MCF 10A (cell line): Measurements from ENCODE around the gene NEO1. TPM values are rescaled to one million over a fixed set of nuclear protein-coding genes. Genes with fewer than 3 reads are reported as not detected.
A peak's percentile ranks its signal among the peaks of the same experiment; 100 is the strongest.

Experiments used
- BruUV-seq: library from RNA; stranded (reverse); fragments of 400-500 nt; replicated peaks from 2 replicates; lab custom pipeline; 2021; lab: Mats Ljungman, UMichigan
- CTCF ChIA-PET: fragments of 300-600 bp; sonication (Branson Sonifier 250); formaldehyde crosslinking; extraction: SDS; loops from one replicate; lab custom pipeline; 2021; ENCODE audit warnings: antibody characterized with exemption, inconsistent platforms; lab: Yijun Ruan, JAX
- POLR2A ChIA-PET: fragments of 300-600, 350-650 bp; sonication (Branson Sonifier 250); formaldehyde crosslinking; extraction: SDS; loops from one replicate; lab custom pipeline; 2020; ENCODE audit warnings: antibody characterized with exemption, inconsistent platforms; lab: Yijun Ruan, JAX
- DNase-seq: peaks from one replicate; pipeline ENCODE4 v3.0.0-alpha.2; 2018; ENCODE audit not compliant: unreplicated experiment
- H3K27ac Mint-ChIP-seq: one replicate; pipeline ENCODE4 v1.8.0; 2022; ENCODE audit warnings: mild to moderate bottlenecking, low read depth, mixed read lengths; ENCODE audit not compliant: unreplicated experiment
- H3K27me3 Mint-ChIP-seq: one replicate; pipeline ENCODE4 v1.8.0; 2022; ENCODE audit warnings: mixed read lengths; ENCODE audit not compliant: insufficient read depth, unreplicated experiment
- H3K36me3 Mint-ChIP-seq: one replicate; pipeline ENCODE4 v1.8.0; 2022; ENCODE audit warnings: mild to moderate bottlenecking, moderate library complexity, mixed read lengths; ENCODE audit not compliant: insufficient read depth, unreplicated experiment
- H3K4me1 Mint-ChIP-seq: one replicate; pipeline ENCODE4 v1.8.0; 2022; ENCODE audit warnings: mixed read lengths; ENCODE audit not compliant: insufficient read depth, unreplicated experiment
- H3K4me3 Mint-ChIP-seq: one replicate; pipeline ENCODE4 v1.8.0; 2022; ENCODE audit warnings: mild to moderate bottlenecking, moderate library complexity, mixed read lengths; ENCODE audit not compliant: unreplicated experiment
- H3K9me3 Mint-ChIP-seq: one replicate; pipeline ENCODE4 v1.8.0; 2022; ENCODE audit warnings: mixed read lengths; ENCODE audit not compliant: unreplicated experiment
- CTCF ChIP-seq: fragments of 200-600 bp; IDR thresholded peaks from one replicate; pipeline ENCODE4 v1.8.0; 2022; ENCODE audit warnings: antibody characterized with exemption, mild to moderate bottlenecking; ENCODE audit not compliant: unreplicated experiment
- intact Hi-C: fragments of 100-400 bp; cut with micrococcal nuclease; formaldehyde crosslinking; loops from 2 replicates; pipeline ENCODE4 v1.14.1; 2022
- total RNA-seq: library from RNA; stranded (reverse); gene quantifications from 2 replicates; pipeline ENCODE4 v1.2.3, GENCODE V29; 2022

Gene NEO1
- total RNA-seq, 1 experiment from 2014 or later = 13.2 TPM

GRCh38 chr15:73078291-73078690 is 26.0 kb downstream of the NEO1 start:
- BruUV-seq = no TSS peak
- no peak overlapping the region for H3K4me3 Mint-ChIP-seq
- H3K36me3 Mint-ChIP-seq = no peaks in the 10 kb centered on the region
- POLR2A ChIA-PET = interaction anchor here (0.6 to 1.6 kb wide), 6 partner anchors 25 to 400 kb away, joined by 3 to 7 read pairs (median 4); partner anchors contain the start of gene ADPGK
- H3K27ac Mint-ChIP-seq = no peak overlapping the region
- H3K27me3 Mint-ChIP-seq = no peaks in the 10 kb centered on the region
- CTCF ChIA-PET = interaction anchor here (0.7 to 1.6 kb wide), 4 partner anchors 163 to 283 kb away, joined by 3 to 5 read pairs (median 3); no protein-coding TSS in a partner anchor
- peaks cover 5% of the 10 kb centered on the region for H3K4me1 Mint-ChIP-seq
- no peak for TF ChIP-seq CTCF
- DNase-seq = no peak
- H3K9me3 Mint-ChIP-seq = no peaks in the 10 kb centered on the region
- intact Hi-C loops = no loop called here

- H3K9me3 Mint-ChIP-seq = no peaks in the 10 kb centered on the region
- CTCF ChIA-PET = interaction anchor here (0.7 to 1.6 kb wide), 5 partner anchors 163 to 357 kb away, joined by 3 to 5 read pairs (median 3); no protein-coding TSS in a partner anchor
- no peaks in the 10 kb centered on the region for H3K27me3 Mint-ChIP-seq
- no peak for TF ChIP-seq CTCF
- POLR2A ChIA-PET = interaction anchor here (0.6 to 1.6 kb wide), 6 partner anchors 26 to 356 kb away, joined by 3 to 7 read pairs (median 4); partner anchors contain the start of gene ADPGK
- no TSS peak for BruUV-seq
- intact Hi-C loops = no loop called here
- H3K36me3 Mint-ChIP-seq = no peaks in the 10 kb centered on the region
- H3K4me3 Mint-ChIP-seq = no peak overlapping the region
- peaks cover 5% of the 10 kb centered on the region for H3K4me1 Mint-ChIP-seq
- no peak overlapping the region for H3K27ac Mint-ChIP-seq
- peak; percentile 80 for DNase-seq
These were observed 26.5 kb downstream of the NEO1 start for GRCh38 chr15:73078722-73079121.

- CTCF ChIA-PET = interaction anchor here (0.9 to 1.2 kb wide), 2 partner anchors 282 to 358 kb away, joined by 3 to 5 read pairs; no protein-coding TSS in a partner anchor
These were observed 27.3 kb downstream of the NEO1 start for GRCh38 chr15:73079565-73079964.

More at GRCh38 chr15:73079565-73079964, 27.3 kb downstream of the NEO1 start:
- intact Hi-C loops = no loop called here
- DNase-seq = no peak
- no TSS peak for BruUV-seq
- H3K27me3 Mint-ChIP-seq = no peaks in the 10 kb centered on the region
- POLR2A ChIA-PET = interaction anchor here (0.6 to 1.6 kb wide), 7 partner anchors 26 to 297 kb away, joined by 3 to 7 read pairs (median 4); partner anchors contain the start of genes ADPGK and NEO1
- H3K4me1 Mint-ChIP-seq = peaks cover 5% of the 10 kb centered on the region
- no peak overlapping the region for H3K27ac Mint-ChIP-seq
- H3K36me3 Mint-ChIP-seq = no peaks in the 10 kb centered on the region
- no peak overlapping the region for H3K4me3 Mint-ChIP-seq
- TF ChIP-seq CTCF = no peak
- no peaks in the 10 kb centered on the region for H3K9me3 Mint-ChIP-seq
